HG03565 (cell line): ENCODE data around the gene RPL29.

Source experiments
- ATAC-seq: cut with Tn5 transposase; IDR thresholded peaks from one replicate; pipeline ENCODE4 v1.9.1; 2021; ENCODE audit warnings: mild to moderate bottlenecking, moderate library complexity; ENCODE audit not compliant: unreplicated experiment

RPL29 gene

GRCh38 chr3:51983578-51984268 is 12.0 kb downstream of the RPL29 start:
- no peak for ATAC-seq

GRCh38 chr3:51982838-51983577 is 12.7 kb downstream of the RPL29 start, which contains the start of gene ACY1:
TSS of gene ACY1 (plus strand) at chr3:51983535. CDS start at chr3:51984065, 530 bp downstream.
- peak; percentile 62 for ATAC-seq

GRCh38 chr3:51982352-51982837 is 13.3 kb downstream of the RPL29 start:
- peak; percentile 14 for ATAC-seq

GRCh38 chr3:51980253-51980652 is 15.4 kb downstream of the RPL29 start:
- no peak for ATAC-seq

- no peak for ATAC-seq
Measured at GRCh38 chr3:51978143-51978502, 17.6 kb downstream of the RPL29 start.

GRCh38 chr3:51977446-51978142 is 18.1 kb downstream of the RPL29 start:
- no peak for ATAC-seq

GRCh38 chr3:51975852-51976549 is 19.7 kb downstream of the RPL29 start:
- no peak for ATAC-seq

- ATAC-seq: peak; percentile 43
Measured at GRCh38 chr3:51974963-51975851, 20.5 kb downstream of the RPL29 start, which contains the start of gene ABHD14A. TSS of gene ABHD14A (plus strand) at chr3:51975064. CDS start at chr3:51975136, 72 bp downstream.

GRCh38 chr3:51974277-51974962 is 21.3 kb downstream of the RPL29 start:
- ATAC-seq: no peak

GRCh38 chr3:51971350-51971749 is 24.3 kb downstream of the RPL29 start:
- ATAC-seq: no peak

GRCh38 chr3:51970606-51971300 is 24.9 kb downstream of the RPL29 start:
- no peak for ATAC-seq

GRCh38 chr3:51969841-51970240 is 25.9 kb downstream of the RPL29 start:
- no peak for ATAC-seq

- ATAC-seq: no peak
Measured at GRCh38 chr3:51968883-51969678, 26.6 kb downstream of the RPL29 start.

- ATAC-seq: no peak
Measured at GRCh38 chr3:51968170-51968775, 27.4 kb downstream of the RPL29 start.

- no peak for ATAC-seq
Measured at GRCh38 chr3:51967384-51968169, 28.1 kb downstream of the RPL29 start, which contains the start of gene PCBP4. TSS of gene PCBP4 (minus strand) at chr3:51967454. CDS start at chr3:51961240, 6,214 bp downstream.

GRCh38 chr3:51966922-51967383 is 28.7 kb downstream of the RPL29 start:
- ATAC-seq: no peak
